ENCODE results near the gene BCAP29.

BCAP29 gene

DNA sequence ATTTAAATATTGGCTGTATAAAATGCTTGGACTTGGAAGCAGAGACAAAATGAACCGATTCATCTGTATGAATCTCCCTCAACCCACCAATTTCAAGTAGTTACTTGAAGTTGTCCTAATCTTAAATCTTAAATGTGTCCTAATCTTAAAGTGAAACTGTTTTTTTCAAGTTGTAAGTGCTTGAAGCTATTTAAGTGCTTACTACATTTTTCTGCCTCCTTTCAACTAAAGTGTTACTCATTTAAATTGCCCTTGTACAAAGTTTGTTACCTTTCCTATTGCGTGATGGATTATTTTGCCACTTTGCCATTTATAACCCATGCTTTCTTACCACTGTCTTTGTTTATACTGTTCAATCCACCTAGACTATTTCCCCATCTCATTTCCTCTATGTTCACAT is 2.8 kb downstream of the BCAP29 start:
- DNase-seq, result no peak

DNA sequence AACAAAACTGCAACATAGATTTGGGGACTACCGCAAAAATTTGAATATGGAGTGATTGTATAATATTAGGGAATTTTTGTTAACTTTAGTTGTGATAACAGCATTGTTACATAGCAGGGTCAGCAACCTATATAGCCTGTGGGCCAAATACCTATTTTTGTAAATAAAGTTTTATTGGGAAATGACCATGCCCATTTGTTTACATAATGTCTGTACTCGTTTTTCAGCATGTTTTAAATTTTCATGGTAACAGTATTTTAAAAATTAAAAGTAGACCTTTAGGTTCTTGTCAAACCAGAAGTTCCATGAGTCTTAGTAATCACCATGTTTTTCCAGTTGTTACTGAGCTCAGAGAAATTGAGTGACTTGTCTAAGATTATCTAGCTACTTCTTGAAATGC is 4.7 kb downstream of the BCAP29 start:
- DNase-seq, result no peak

DNA sequence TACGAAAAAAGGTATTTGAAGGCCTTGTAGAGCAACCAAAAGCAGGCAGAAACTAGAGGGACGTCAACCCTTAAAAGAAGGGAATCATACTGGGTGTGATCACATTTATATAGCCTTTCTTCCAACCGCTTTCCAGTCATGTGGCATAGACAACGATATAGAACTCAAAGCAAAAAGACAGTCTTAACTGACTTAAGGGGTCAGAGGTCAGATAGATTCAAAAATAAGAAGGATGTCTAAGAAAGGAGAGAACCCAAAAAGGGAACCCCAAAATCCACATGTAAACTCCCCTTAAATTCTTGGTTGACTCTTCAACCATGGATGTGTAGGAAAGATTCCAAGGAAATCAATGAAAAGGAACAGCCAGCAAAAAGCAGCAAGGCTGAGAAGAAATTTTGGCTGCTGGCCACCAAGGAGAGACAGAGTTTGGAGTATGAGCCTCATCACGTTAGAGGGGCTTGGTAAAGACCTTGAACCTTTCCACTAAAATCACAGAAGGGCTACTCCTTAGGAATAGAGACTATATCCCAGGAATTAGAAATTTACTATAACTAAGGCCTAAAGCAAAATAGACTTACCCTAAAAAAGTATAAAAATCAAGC is 8.6 kb downstream of the BCAP29 start:
- no peak for DNase-seq

DNA sequence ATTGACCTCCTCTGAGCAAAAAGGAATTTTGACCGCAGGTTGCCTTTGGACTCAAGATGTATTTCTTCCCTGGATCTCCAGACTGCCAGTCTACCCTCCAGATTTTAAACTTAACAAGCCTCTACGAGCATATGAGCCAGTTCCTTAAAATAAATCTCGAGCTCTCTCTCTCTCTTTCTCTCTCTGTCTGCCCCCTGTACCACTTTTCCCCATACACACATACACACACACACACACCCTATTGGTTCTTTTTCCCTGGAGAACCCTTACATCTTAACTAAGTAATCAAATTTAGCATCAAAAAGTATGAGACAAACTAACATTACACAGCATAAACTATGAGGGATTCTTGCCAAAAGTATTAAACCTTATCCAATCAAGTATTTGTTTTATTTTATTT is 11.4 kb downstream of the BCAP29 start:
- DNase-seq, result no peak

DNA sequence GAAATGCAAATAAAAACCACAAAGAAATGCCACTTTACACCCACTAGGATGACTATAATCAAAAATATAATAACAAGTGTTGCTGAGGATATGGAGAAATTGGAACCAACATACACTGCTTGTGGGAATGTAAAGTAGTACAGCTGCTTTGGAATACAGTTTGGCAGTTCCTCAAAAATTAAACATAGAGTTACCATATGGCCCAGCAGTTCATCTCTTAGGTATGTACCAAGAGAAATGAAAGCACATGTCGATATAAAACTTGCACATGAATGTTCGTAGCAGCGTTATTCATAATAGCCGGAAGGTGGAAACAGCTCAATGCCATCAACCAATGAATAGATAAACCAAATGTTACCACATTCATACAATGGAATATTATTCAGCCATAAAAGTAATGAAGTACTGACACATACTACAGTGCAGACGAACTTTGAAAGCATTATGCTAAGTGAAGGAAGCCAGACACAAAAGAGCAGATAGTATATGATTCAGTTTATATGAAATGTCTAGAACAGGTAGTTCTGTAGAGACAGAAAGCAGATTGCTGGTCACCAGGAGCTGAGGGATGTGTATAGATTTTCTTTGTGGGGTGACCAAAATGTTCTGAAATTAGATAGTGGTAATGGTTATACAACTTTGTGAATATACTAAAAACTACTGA is 12.4 kb downstream of the BCAP29 start:
- no peak for DNase-seq

DNA sequence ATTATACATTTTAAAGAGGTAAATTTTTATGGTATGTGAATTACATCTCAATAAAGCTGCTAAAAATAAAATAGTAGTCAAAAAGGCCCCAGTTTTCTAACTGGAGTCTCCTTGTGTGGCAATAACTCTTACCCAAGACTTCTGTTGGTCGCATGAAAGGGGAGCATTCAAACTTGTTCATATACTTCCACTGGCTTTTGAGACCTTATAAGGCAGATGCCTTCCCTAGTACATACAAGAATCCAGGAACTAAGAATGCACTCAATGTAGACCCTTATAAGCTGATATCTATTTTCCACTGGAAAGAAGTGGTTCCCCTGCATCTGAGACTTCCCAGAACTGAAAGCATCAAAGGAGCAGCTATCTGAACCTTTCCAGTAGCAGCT is 13.0 kb downstream of the BCAP29 start:
- DNase-seq, result no peak

DNA sequence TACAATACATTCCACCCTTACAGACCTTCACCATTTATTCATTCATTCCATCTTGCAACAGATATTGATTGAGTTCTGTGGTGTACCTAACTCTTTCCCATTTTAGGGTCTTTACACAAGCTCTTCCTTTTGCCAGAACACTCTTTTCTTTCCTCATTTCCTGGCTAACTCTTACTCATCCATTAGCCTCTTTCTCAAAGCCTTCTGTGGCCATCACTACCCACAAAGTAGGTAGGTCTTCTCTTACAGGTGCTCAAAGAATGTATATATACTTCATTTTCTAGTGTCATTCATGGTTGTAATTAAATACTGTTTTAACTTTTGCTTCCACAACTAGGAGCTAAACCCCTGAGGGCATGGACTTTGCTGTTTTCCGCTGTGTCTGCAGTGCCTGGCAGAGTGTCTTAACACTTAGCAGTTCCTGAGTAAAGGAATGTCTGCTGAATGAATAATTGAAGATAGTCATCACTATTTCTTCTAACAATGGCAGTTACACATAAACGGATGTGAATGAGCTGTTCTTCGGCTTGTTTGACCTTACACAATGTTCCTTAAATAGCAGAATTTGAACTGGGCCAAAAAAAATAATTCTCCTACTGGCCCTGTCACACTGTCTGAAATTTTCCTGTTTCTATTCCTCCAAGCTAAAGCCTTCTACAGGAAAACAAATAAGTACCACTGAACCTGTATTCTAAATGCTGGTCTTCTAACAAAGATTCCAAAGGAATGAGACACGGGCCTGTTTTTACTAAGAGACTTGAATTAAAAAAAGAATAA is 15.1 kb downstream of the BCAP29 start:
- no peak for DNase-seq

DNA sequence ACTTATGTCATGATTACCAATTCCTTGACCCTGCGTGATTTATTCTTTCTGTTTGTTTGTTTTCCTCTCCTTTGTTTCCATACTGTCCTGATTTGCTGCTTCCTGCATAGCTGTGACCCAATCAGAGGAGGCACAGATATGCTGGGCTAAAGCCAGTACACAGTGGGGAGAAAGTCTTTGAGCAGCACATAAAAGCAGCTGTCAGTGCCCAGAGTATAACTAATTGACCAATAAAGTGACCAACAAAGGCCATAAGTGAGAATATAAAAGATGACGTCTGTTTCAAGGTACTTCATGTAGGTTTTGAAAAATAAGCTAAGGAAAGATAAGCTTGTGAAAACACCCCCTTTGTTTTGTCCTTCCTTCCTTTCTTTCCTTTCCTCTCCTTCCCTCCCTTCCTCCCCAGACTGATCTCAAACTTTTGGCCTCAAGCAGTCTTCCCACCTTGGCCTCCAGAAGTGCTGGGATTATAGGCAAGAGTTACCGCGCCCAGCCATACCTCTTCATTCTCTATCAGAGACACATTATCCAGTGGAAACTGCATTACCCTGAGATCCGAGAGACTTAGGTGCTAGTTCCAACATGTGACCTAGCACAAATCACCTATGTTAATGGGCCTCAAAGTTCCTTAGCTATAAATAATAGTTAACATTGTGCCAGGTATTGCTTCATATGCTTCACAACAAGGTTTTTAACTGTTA is 17.0 kb downstream of the BCAP29 start:
- DNase-seq, result no peak

DNA sequence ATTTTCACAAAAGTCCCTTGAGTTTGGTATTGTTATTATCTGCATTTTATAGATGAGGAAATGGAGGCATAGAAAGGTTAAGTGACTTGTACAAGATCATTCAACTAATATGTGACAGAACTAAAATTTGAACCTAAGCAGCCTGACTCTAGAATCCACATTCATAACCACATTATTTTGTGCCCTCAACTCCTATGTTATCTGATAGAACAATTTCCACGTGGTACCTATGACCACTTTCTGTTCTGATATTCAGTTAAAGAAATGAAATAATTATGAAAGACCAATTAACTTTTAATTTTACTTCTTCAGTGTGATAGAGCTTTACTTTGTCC is 17.5 kb downstream of the BCAP29 start:
- no peak for DNase-seq

DNA sequence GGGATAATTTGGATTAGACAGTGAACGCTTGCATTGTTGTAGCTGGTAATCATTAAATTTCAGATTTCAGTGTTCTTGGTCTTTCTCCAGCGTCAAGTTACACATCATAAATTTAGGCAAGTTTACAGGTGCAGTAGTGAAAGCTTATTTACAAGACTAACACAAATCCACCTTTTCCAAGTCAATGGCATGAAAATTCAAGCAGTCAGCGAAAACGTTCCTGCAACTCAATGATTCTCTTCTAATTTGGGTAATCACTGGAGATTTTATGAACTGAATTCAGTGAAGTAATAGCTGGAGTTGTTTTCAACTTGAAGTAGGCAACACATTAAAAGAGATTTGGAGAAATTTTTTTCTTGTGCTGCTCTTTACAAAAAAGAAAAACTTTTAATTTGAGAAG is 17.9 kb downstream of the BCAP29 start:
- no peak for DNase-seq

DNA sequence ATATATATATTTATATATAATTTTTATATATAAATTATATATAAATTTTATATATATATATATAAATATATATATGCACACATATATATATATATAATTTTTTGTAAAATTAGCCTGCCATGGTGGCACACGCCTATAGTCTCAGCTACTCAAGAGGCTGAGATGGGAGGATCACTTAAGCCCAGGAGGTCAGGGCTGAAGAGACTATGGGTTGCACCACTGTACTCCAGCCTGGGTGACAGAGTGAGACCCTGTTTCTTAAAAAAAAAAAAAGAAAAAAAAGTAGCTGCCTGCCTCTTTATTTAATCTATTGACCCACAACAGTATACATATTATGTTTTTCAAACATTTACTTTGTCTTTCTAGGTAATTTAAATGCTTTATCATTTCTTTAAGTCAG is 19.2 kb downstream of the BCAP29 start:
- no peak for DNase-seq

DNA sequence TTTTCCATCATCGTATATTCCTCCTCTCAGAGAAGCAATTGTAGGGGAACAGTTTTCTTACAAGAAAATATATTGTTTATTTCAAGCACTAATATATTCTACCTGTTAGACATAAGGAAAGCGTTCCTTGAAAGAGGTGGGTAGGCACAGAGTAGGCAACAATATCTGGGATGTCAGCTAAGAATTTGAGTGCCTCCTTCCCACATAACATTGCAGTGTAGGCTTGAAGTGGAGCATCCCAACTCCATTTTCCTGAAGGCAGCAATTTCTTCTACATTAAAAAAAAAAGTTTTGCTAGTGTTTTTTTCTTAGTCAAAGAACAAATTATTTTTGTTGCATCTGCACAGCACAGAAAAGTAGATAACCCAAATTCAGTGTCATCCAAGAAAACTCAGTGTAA is 20.8 kb downstream of the BCAP29 start:
- DNase-seq, result no peak

DNA sequence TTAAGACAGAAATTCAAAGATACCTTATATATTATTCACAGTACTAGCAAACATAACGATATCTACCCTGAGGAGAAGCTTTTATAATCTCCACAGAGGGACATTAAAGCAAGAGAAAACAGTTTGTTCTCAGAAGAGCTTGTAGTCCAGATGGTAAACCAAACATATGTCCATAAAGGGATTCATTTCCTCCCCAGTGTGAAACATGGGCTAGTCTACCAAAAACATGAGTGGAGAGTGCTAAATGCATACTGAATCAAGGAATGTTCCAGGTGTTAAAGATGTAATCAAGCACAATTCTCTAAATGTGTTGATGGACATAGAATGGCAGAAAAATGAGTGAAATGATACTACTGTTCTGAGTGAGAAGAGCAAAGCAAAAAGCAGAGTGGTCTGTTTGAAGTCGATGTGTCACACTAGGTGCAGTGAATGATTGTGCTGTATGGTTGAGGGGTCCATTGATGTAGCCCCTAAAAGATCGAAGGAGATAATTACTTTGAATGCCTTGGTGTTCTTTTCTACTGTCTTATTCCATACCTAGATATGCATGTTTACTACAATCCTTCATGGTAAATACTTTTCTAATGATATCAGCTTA is 25.3 kb downstream of the BCAP29 start:
- no peak for DNase-seq

DNA sequence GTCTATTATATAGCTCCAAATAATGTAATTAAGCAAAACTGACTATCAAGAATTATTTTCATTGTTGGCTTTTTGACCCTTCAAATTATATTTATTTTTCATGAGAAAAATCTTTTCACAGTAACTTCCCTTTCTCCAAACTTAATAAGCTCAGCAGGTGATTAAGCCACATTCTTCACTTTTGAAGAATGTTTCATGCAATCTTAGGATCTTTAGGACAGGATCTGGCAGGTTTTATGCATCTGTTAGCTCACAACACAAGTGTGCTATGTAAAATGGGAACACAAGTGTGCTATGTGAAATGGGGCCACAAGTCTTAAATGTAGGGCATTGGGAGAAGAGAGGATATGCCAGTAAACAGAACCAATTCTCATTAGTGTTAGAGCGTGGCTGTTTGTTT is 26.3 kb downstream of the BCAP29 start:
- DNase-seq, result no peak

DNA sequence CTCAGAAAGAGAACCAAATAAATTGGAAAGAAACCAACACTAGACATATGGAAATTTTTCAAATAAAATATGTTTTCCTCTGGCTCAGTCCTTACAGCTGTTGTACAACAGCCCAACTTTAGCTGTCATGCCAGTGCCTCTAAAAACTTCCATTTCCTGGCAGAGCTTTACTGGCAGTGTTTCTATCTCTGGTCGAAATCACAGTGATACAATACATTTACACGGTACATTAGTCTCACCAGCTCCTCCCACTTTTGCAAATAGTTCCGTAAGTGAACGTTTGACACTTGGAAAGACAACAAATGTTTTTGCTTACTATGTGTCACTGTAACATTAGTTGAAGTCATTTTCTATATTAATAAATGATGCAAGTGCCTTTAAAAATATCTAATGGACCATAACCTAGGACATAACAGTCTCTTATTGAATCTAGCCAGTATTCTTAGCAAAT is 29.8 kb downstream of the BCAP29 start:
- DNase-seq, result no peak

DNA sequence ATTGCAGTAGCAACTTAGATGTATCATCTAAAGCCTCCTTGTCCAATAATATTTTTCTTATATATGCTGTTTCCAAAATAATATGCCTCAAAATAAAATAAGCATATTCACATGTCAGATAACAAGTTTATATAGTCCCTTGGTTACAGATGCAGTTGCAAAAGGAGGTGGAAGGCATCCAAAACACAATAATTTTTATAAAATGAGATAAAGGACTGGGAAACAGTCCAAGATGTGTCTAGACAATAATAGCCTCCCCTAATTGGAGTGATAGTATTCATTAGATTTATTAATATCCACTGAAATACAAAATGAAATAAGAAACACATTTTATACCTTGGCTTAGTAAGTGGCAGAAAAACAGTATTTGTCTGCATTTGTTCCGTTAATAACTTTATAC is 30.3 kb downstream of the BCAP29 start:
- DNase-seq, result no peak

DNA sequence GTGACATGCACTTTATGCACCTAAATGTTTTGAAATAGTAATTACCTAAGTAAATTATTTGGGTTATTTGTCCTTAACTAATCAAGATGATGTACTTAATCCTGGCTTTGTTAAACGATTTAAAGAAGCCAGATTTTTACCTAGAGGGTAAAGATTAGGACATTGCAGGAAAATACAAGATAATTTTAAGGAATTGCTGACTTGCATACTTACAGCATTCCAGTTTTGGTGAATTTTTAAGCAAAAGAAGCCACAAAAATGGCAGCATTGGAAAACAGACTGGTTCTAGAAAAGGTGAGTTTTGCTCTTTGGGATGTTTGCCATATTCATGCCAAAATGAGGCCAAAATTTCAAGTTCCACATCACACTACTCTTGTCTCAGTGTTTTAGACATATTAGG is 33.4 kb downstream of the BCAP29 start:
- DNase-seq, result no peak

DNA sequence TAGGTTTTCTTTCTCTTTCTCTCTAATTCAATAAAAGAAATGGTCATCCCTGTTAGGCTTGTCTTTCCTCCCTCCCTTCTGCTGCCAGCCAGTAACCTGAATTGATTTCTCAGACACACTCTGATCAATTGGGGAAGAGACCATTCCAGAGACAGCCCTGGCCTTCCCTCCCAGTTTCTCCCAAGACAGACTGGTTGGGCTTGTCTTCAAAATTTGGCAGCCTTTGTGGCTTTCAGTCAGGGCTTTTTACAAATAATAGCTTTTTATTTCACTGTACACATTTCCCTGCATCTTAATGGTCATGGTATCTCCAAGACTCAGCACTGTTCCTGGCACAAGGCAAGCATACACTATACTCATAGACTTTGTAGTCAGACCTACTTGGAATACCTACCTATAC is 33.9 kb downstream of the BCAP29 start:
- no peak for DNase-seq

DNA sequence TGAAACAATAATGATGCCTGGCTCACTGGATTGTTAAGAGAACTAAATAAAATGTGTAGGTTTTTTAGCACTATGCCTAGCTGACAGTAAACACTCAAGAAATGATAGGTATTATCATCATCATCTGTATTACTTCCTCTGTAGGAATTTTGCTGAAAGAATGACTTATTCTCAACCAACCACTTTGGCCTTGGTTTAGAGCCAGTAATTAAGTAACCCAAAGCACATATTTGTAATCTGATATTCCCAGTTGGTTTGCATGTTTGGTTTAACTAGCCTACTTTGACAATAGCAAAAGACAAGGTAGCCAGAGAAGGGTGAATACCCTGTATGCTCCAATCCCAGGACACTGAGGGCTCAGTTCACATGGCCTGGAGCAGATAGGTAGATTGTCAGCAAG is 34.4 kb downstream of the BCAP29 start:
- no peak for DNase-seq

DNA sequence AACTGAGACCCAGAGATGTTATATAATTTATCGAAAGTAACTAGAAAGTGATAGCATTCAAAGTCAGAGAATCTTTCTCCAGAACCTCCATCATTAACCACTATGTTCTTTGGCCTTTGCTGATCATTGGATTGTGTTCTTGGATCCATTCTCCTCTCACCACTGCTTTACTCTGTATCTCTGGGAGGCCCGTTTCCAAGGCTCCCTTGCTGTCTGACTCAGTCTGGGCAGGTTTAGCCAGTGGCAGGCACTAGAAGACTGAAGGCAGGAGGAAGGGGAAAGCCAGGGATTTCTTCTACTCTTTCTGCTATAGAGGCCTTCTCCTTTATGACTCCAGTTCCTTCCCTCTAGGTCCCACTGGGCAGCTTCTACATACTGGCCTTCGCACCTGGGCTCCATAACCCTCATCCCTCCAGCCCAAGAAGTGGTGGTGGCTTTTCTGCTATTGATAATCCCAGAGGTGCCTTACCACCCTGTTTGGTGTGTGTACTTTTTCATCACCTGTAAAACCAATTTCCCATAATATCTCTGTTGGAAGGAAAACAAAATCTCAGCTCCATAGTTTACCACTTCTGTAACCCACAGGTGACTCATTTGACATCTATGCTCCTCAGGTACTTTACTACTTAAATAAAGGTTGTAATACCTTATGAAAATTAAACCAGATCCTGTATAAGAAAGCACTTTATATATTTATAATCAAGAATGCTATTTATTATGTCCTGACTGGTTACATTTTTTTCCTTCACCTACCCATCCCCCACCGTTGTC is 36.0 kb downstream of the BCAP29 start:
- DNase-seq, result no peak

DNA sequence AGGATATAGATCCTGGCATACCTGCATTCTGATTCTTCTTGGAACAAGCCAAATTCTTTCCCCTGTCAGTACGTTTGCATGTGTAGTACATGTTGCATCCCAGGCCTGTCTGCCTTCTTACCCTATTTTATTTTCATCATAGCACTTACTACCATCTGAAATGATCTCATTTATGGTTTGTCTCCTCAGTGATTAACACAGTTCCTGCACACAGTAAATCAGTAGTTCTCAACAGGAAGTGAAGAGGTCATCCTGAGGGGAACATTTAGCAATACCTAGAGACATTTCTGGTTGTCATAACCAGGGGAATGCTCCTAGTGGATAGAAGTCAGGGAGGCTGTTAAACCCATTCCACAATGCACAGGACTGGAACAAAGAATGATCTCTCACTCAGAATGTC is 42.4 kb downstream of the BCAP29 start:
- no peak for DNase-seq

DNA sequence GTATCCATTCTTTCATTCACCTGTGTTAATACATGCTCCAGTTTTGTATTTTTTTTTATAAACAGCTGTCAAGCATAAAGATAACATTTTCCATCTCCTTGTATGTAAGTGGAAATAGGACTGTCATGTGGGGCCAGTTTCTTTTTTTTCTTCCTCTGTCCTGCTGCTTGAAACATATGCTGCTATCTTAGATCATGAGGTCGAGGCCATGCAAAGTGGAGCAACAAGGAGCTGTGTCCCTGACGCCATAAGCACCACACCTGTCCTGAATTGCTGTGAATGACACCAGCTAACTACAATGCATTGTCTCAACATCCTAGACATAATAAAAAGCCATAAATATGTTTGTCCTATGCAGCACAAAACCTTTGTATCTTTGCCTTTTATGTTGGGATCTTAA is 42.8 kb downstream of the BCAP29 start:
- DNase-seq, result no peak

DNA sequence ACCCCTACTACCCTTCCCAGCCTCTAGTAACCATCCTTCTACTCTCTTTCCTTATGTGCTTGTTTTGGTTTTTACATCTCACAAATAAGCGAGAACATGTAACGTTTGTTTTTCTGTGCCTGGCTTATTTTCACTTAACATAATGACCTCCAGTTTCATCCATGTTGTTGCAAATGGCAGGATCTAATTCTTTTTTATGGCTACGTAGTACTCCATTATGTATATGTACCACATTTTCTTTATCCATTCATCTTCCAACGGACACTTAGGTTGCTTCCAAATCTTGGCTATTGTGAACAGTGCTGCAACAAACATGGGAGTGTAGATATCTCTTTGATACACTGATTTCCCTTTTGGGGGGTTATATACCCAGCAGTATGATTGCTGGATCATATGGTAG is 47.0 kb downstream of the BCAP29 start:
- no peak for DNase-seq

All from left hindlimb (tissue), 1 donor.